ENCODE data around the gene LRRC59.
A peak's percentile ranks its signal among the peaks of the same experiment; 100 is the strongest.

The LRRC59 gene

DNA sequence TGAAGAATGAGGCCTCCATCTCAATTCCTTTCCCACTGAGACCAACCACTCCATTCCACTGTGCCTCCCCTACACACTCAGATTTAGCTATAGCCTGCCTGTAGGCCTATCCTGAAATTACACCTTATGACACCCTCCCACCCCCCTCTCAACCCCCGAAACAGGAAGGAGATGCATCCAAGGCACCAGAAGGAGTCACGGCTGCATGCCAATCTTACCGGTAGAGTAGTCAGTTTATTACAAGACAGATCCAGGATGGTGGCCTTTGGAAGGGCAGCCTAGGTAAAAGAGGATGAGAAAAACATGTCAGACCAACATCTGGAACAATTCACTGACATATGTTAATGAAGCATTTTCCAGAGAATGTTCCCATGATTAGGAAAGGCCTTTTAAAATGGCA is 2.6 kb downstream of the LRRC59 start:
- H3K4me3 ChIP-seq (replicated peaks; ENCODE audit: low read depth, low read length): peak overlapping the region; percentile 100
- DNase-seq (ENCODE audit: extremely low read depth, low read depth): no peak
- TF ChIP-seq, protein P1, sequence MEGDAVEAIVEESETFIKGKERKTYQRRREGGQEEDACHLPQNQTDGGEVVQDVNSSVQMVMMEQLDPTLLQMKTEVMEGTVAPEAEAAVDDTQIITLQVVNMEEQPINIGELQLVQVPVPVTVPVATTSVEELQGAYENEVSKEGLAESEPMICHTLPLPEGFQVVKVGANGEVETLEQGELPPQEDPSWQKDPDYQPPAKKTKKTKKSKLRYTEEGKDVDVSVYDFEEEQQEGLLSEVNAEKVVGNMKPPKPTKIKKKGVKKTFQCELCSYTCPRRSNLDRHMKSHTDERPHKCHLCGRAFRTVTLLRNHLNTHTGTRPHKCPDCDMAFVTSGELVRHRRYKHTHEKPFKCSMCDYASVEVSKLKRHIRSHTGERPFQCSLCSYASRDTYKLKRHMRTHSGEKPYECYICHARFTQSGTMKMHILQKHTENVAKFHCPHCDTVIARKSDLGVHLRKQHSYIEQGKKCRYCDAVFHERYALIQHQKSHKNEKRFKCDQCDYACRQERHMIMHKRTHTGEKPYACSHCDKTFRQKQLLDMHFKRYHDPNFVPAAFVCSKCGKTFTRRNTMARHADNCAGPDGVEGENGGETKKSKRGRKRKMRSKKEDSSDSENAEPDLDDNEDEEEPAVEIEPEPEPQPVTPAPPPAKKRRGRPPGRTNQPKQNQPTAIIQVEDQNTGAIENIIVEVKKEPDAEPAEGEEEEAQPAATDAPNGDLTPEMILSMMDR (IDR thresholded peaks at IDR 0.05; ENCODE audit: low read depth, low read length, missing control alignments): no peak

DNA sequence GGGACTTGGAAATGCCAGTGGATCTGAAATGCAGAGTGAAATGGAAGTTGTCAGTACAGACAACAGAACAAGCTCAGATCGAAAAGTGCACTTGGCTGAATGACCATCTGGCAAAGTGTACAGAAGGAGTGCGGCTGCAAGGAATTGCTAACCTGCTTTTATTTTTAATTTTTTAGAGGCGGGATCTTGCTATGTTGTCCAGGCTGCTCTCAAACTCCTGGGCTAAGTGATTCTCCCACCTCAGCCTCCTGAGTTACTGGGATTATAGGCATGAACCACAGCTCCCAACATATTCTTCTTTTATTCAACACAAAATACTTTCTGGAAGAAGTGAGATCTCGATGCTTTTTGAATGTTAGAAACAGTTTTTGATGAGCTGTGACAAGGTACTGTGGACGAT is 3.6 kb downstream of the LRRC59 start:
- TF ChIP-seq, protein P1 (IDR thresholded peaks at IDR 0.05; ENCODE audit: low read depth, low read length, missing control alignments): no peak
- no peak for DNase-seq (ENCODE audit: extremely low read depth, low read depth)
- H3K4me3 ChIP-seq (replicated peaks; ENCODE audit: low read depth, low read length): no peak overlapping the region

GRCh38 chr17:50392621-50393020 is 4.7 kb downstream of the LRRC59 start:
- no peak overlapping the region for H3K4me3 ChIP-seq (replicated peaks; ENCODE audit: low read depth, low read length)
- no peak for DNase-seq (ENCODE audit: extremely low read depth, low read depth)
- TF ChIP-seq, protein P1 (IDR thresholded peaks at IDR 0.05; ENCODE audit: low read depth, low read length, missing control alignments): no peak

DNA sequence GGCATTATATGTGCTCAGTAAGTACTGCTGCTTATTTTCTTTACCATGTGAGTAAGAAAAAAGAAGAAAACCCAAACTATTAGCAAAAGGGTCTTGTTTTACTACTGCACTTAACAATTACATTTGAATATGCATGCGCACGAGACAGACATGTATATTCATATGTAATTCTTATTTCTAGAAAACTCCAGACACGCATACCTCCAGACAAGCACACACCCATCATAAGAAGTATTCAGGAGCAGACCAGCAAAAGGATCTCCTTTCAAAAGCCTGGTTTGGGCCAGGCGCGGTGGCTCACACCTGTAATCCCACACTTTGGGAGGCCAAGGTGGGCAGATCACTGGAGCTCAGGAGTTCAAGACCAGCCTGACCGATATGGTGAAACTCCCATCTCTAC is 7.8 kb downstream of the LRRC59 start:
- H3K4me3 ChIP-seq (replicated peaks; ENCODE audit: low read depth, low read length): no peak overlapping the region
- TF ChIP-seq, protein P1 (IDR thresholded peaks at IDR 0.05; ENCODE audit: low read depth, low read length, missing control alignments): no peak
- DNase-seq (ENCODE audit: extremely low read depth, low read depth): no peak

DNA sequence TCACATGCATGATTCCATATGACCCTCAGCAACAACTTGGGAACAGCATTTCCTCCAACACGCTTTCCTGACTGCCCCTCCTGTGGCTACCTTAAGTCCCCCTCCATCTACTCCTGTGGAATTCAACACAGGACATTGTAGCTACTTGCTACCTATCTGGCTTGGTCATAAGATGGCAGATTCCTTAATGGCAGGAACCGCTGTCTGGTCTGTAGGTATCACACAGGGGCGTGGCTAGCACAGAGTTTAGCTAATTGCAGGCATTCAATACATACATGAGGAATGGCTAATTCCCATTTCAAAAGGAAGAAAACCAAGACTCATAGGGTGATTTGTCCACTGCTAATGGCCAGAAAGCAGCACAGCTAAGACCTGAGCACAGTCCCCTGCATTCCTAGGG is 8.6 kb downstream of the LRRC59 start:
- TF ChIP-seq, protein P1 (IDR thresholded peaks at IDR 0.05; ENCODE audit: low read depth, low read length, missing control alignments): no peak

DNA sequence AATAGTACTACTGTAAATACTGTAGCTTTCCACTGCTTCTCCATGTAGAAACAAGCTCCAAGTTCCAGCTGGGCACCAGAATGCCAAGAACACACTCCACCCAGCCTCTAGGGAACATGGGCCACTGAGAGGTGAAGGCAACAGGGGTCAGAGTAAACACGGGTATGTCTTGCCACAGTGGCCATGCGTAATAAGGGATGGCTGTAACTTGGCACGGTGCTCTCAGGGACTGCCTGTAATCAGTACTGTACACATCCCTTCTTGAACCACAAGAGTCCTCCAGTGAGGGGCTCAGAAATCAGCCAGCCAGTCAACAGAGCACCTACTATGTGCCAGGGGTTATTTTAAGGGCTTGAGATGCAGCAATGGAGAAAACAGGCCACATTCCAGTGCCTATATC is 10.8 kb downstream of the LRRC59 start:
- no peak overlapping the region for H3K4me3 ChIP-seq (replicated peaks; ENCODE audit: low read depth, low read length)
- TF ChIP-seq, protein P1 (IDR thresholded peaks at IDR 0.05; ENCODE audit: low read depth, low read length, missing control alignments): no peak
- no peak for DNase-seq (ENCODE audit: extremely low read depth, low read depth)

More for the DNA sequence above, 8.6 kb downstream of the LRRC59 start:
- no peak for DNase-seq (ENCODE audit: extremely low read depth, low read depth)
- H3K4me3 ChIP-seq (replicated peaks; ENCODE audit: low read depth, low read length): no peak overlapping the region

GRCh38 chr17:50382931-50383330 is 14.4 kb downstream of the LRRC59 start:
- TF ChIP-seq, protein P1 (IDR thresholded peaks at IDR 0.05; ENCODE audit: low read depth, low read length, missing control alignments): no peak
- DNase-seq (ENCODE audit: extremely low read depth, low read depth): no peak
- H3K4me3 ChIP-seq (replicated peaks; ENCODE audit: low read depth, low read length): no peak overlapping the region

Measured in HFF-Myc (cell line).